Inflammatory macrophage treated with lipopolysaccharide for 4 hours (primary cell): Measurements from ENCODE around the gene P4HA2.

Experiments
- DNase-seq: peaks from one replicate; pipeline ENCODE4 v3.0.0-alpha.2; 2020

P4HA2 gene

DNA sequence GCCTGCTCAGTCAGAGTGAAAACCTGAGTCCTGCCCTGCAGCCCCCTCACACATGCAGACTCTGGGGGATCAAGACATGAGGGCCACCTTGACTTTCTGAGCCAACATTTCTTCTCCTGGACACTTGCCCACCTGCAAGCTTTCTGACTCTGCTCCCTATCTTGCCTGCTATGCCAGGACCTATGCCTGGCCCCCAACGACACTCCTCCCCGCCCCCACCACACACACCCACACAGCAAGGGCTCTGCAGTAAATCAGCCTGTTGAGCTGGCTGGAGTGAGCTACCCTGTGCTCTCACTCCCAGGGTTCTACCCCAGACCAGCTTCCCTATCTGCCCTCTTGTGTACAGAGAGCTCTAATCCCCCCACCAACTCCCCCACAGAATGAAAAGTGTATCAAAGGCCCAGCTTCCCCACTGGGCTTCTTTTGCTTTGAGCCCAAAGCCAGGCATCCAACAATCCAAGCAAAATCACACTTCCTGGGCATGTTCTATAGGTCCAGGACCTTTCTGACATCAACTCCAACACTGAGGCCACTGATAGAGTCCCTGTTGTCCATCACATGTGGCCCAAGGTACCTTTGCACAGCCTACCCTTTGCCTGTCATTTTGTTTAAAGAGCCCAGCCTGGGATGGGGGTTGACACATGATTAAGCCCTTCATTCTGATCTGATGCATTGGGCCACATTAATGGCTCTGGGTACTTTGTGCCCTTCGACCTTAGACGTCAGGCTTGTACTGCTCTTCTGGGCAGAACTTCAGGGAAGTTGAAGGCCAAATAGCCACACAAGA lies 37.1 kb upstream of the P4HA2 start:
- DNase-seq = no peak

DNA sequence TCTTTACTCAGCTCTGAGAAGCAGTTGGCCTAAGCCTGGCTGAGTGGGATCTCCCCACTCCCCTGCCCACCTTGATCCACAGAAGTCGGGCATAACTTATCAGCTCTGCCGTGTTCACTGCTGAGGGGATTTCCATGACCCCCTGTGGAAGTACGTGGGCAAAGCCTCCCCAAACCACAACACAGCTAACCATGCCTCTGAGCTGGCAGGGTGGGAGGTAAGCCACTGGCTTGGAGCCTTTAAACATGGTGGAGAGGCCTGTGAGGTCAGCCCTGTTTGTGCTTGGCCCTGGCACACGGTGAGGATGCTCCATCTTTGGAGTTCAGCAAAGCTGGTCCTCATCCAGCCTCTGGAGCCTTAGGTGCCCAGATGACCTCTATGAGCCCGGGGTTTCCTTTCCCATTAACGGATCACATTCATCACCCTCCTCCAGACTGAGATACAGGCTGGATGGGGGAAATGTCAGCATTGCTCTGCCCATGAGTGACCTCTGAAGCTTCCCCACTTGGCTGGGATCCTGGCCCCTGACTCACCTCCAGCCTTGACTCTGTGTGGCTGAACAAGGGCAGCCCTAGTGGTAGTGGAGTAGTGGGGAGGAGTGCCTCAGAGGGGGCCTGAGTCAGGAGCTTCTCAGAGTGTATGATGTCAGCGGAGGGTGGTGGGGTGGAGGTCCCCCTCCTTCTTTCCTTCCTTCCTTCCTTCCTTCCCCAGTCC lies 36.1 kb upstream of the P4HA2 start:
- peak; percentile 44 for DNase-seq

DNA sequence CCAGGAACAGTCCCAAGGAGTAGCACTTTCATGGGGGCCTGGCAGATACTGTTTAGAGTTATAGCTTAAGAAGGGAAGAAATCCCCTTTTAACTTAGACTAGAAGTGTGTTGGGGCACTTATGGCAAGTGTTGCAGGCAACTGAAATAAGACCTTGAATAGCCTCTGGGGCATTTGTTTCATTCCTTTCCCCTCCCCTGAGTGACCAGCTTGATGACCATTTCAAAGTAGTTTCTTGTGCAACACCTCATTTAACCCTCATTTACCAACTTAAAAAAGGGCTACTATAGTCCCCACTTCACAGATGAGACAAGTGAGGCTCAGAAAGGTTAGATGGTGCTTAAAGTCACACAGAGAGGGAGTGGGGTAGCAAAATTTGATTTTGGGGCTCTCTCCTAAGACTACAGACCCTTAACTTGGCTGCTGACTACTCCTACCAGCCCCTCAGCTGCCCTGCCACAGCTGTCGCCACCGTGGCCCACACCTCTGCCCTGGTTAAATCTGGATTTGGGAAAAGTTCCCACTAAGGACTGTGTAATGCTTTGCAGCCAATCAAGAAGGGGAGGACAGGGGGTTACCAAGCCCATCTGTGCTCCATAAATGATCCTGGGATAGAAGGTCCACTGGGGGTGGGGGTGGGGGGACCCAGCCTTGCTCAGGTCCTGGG lies 35.4 kb upstream of the P4HA2 start:
- DNase-seq = peak; percentile 8

DNA sequence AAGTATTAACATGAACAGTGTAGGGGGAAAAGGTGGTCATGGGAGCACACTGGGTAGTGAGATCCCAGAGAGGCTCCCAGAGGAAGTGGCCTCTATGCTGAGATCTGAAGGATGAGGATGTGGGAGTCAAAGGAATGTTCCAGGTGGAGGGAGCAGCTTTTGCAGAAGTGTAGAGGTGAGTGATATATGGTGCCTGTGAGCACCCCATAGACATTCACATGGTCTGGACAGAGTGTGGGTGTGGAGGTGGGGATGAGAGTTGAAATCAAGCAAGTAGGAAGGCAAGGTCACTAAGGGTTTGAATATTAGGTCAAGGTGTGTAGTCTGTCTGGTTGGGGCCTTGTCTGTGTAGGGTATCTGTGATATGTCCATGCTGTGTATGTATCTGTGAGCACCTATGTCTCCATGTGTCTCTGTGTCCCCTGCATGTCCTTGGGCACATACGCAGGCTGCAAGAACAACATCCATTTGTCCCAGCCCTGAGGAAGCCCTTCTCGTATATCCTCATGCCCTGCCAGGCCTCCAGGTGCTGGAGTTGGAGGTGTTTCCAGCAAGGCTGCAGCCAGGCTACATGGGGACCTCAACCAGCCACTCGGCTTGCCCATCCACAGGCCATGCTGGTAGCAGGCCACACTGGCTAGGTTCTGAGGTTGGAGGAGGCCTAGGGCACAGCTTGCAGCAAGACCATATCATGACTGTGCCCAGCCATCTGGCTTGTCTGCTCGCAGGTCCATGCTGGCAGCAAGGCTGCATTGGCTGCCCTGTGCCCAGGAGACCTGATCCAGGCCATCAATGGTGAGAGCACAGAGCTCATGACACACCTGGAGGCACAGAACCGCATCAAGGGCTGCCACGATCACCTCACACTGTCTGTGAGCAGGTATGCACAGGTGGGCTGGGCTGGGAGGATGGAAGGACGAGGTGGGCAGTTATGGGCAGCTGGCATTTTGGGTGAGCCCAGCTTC lies 34.5 kb upstream of the P4HA2 start:
- DNase-seq = no peak

DNA sequence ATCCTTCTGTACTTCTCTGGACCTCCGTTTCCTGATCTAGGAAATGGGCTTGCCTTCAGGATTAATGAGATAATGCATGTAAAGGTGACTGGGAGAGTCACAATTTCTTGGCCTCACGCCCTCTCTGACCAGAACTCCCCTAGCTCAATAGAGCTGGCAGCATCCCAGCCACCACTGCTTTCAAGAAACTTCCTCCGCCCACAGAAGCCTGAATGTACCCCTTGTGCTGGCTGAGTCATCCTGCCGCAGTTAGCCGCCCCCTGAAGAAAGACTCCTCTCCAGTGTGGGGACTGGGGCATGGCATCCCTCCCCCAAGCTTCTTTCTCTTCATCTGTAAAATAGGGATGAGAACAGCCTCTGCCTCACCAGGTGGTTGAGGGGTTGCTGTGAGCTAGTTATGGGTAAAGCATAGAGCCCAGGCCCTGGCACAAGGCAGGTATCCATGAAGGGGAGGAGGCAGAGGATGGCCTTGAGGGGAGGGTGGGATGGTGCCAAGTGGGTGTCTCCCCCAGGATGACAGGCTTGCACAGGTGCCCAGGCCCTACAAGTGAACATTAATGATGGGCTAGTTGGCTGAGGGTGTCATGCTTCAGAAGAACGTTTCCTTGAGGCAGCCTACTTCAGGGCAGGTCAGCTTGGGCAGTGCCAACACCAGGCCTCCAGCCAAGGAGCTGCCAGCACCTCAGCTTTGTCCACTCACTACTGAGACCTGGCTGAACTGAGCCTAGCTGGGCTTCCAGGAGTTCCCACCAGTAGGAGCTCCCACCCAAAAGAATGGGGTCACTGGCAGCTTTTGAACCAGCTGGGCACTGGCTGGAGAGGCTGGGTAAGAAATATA lies 33.3 kb upstream of the P4HA2 start:
- peak; percentile 84 for DNase-seq

DNA sequence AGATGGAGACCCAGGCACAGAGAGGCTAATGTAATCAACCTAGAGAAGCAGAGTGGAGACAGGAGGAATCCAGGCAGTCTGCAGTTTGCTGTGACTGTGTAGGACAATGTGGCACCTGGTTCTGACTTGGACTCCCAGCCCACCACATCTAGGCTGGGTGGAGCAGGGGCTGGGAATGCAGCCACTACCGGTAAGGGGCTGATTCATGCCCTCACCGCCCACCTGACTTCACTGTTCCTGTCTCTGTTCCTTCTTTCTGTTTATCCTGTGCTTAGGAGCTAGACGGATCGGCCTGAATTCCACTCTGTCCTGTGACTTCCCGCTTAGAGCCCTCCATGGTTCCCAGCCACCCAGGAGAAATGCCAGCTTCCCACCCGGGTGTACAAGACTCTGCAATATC lies 32.4 kb upstream of the P4HA2 start:
- peak; percentile 63 for DNase-seq

DNA sequence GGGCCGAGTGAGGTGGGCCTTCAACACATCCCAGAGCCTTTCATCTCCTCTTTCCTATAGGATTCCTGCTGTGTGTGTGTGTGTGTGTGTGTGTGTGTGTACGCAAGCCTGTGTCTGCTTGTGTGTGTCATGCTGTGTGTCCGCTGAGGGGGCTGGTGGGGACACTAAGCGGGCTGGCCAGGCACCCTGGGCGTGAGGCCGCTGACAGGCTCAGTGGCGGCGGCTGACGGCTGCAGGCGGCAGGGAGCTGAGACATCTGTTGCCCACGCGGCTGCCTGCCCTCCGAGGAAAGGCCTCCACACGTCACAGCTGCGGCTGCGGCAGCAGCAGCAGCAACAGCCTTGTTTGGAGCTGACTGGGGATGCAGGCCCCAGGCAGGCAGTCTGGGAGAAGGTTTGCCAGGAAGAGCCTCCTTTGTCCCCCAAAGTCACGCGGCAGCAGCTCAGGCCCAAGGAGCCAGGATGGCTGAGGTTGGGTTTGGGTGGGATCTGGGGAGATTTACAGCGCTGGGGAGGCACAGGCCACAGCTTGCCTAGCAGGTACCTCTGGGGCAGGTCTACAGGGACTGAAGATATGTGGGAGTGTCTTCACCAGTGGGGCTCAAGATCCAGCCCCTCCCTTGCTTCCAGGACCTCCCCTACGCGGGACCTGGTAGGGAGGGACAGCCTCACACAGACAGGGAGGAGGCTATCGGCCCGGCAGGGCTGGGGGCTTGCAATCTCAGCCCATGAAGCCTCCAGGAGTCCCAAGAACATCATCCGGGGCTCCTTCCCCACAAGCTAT lies 31.6 kb upstream of the P4HA2 start:
- no peak for DNase-seq

DNA sequence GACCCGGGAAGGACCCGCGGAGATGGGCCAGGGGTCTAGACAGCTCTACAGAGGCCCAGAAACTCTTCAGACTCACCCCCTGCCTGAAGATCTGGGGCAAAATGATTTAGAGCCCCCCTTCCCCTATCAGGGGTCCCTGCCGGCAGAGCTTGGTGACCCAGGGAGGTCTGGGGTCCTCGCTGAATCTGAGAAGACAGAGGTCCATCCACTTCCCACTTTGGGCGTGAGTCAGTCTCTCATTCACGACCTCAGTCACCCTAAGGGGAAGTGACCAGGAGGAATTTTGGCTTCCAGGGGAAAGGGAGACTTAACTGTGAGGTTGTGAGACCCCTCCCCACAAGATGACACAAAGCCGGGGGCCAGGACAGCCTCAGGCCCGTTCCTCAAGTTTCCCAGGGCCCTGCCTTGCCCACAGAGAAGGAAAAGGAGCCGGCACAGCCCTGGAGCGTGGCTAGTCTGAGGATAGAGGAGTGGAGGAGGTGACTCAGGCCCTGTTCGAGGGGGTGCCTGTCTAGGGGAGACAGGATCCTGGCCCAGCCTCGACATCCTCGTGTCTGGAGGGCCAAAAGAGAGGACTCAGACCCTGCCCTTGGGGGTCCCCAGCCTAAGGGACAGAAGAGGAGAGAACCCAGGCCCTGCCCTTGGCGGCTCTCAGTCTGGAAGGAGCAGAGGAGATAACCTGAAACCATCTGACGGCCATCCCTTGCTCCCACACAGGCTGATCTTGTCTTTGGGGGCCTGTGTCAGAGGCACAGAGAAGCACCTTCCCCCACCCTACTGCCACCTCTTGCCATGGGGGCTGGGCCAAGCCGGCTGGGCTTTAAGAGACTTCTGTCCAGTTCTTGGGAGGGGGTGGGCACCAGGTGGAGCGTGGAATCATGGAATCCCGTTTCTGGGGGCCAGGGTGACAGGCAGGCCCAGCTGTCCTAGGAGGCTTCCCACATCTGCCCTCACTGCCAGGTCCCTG lies 30.7 kb upstream of the P4HA2 start:
- DNase-seq = peak; percentile 70

DNA sequence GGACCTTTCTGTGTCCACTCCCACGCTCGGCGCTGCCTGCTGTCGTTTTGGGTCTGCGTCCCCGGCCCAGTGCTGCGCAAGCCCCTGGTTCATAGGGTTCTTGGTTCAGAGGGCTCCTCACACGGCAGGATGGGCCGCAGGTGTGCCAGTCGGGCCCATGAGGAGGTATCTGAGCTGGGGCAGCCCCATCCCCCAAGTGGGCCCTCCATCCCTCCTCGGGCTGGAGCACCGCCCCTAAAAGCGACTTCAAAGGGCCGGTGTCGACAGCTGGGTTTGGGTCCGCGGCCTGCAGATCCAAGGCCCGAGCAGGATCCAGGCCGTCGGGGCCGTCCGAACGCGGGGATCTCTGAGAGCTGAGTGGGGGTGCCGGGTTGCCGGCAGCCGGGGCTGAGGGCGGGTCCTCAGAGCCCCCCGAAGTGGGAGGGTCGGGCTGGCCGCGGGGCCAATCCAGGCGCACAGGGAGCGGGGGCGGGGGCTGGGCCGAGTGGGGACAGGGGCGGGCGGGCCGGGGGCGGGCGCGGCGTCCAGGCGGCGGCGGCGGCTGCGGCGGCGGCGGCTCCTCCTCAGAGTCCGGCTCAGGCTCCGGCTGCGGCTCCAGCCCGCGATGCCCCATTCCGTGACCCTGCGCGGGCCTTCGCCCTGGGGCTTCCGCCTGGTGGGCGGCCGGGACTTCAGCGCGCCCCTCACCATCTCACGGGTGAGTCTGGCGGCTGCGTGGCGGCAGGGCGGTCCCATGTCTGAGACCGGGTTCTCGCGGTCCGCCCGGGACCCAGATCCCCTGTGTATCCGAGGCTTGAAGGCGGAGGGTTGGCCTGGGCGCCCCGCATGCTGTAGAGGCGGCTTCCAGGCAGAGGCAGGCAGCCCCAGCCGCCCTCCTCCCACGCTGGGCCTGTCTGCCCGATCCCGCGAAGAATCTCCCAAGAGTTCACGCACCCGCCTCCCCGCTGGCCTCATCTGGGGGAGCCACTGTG lies 29.8 kb upstream of the P4HA2 start, which contains the start of gene PDLIM4:
TSS of gene PDLIM4 (plus strand) at position 566 of the 971 bp plus-strand sequence. CDS start at position 605, 39 bp downstream.
- DNase-seq = no peak

DNA sequence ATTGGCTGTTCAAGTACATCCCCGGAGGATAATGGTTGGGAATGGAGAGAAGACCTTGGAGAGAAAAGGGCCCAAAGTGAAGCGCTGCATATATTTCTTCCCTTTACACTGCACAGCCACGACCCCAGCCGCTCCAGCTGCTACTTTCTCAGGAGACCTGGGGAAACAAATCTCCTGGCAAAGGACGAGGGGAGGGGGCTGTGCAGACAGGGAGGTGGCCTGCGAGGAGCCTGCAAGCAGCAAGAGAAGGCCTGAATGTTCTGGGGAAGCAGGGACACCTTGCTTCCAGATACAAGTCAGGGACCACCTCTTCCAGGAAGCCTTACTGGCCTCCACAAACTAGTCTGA lies 29.1 kb upstream of the P4HA2 start:
- DNase-seq = no peak

DNA sequence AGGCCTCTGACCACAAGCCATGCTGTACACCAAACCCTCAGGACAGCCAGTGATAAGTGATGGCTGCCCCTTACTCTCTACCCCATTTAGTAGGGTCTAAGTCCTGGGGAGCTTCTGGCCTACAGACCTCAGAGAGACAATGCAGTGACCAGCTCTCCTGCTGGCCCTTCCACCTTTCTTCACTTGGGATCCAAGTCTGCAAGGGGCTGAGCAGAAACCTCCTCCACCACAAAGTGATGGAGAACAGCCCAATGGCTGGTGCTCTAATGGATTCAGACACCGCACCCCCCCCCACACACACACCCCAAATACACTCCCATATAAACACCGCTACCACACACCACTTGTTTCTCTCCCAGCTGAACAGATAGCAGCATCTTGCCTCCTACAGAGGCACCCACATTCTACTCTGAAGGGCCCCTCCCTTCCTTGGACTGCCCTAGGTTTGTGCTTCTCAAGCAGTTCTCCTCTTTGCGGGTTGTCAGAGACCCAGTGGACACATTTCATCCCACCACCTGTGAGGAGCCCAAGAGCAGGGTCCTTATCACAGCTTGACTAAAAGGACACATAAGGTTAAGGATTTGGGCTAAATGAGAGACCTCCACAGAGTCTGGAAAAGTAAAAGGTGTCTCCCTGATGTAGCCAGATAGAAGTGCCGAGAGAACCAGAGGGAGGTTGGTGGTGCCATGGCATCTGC lies 28.6 kb upstream of the P4HA2 start:
- DNase-seq = no peak

DNA sequence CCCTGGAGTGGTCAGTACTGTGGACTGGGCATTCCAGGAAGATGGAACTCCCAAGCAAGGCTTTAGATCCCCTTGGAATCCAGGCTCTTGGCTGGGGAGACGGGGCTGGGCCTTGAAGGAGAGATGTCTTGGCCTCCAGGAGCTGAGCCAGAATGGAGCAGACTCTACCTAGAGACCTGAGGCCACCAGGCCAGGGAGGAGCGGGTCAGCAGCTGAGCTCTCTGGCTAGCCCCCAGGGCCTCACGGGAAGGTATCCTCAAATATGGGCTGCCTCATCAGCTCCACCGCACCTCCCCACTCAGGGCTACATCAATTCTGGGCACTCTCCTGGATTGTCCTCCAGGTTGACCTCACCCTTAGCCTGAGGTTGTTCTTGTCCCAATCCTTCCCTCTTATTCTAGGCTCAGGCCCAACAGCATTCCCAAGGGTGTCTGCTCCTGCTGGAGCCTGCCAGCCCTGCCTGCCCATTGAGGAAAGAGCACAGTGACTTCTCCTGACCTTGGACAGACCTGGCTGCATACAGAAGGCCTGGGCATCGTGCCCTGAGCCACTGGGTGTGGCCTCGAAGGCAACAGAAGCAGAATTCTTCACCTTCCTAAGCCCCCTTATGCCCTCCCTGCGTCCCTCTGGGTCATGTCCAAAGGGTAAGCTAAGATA lies 26.8 kb upstream of the P4HA2 start:
- DNase-seq = no peak

DNA sequence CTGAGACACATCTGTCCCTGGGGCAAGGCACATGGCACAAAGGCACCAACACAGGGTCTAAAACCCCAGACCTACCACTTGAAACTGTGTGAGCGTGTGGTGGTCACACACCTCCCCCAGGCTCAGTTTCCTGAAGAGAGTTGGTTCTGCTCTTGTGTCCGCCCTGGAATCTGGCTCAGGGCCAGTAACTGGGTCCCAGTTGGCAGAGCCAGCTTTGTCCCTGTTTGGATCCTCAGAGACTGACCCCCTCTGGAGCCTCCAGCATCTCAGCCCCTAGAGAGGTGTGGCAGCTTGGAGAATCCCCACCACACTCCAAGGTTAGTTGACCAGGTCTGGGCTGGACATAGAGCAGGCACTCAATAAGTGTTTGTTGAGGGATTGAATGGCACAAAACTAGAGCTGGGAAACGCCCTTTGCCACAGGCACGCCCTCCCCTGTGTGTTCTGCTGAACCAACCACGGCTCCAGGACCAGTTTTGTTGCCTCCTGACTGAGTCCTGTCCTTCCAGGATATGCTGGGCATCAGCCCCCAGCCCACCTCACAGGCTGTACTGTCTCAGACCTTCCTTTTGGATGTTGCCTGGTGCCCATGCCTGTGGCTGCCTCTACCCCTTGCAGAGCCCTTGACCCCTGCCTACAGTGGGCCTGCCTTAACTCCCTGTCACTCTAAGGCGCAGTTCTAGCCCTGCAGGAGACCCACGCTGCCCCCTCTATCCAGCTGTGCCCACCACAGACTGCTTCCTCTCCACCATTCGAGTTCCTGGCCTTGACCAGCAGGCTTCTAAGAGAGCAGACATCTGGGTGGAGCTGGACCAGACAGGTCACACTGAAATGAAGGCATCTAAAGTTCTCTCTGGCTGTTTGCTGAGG lies 26.0 kb upstream of the P4HA2 start:
- no peak for DNase-seq

DNA sequence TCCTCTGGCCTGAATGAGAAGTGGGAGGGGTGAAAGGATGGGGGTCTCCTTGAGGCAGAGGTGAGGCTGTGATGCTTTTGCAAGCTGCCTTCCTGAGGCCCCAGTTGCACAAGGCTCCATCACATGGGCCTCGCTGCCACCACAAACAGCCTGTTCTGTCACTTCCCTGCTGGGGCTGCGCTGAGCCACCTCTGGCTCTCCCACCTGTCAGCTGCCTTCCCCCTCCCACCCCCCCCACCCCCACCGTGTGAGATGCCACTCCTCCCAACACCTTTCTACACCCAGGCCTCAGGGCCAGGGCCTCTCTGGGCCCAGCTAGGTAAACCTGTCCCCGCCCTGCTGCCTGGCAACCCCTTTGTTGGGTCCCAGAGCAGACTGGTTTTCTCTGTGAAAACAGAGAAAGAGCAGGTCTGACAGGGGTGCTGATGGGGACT lies 25.4 kb upstream of the P4HA2 start:
- no peak for DNase-seq

DNA sequence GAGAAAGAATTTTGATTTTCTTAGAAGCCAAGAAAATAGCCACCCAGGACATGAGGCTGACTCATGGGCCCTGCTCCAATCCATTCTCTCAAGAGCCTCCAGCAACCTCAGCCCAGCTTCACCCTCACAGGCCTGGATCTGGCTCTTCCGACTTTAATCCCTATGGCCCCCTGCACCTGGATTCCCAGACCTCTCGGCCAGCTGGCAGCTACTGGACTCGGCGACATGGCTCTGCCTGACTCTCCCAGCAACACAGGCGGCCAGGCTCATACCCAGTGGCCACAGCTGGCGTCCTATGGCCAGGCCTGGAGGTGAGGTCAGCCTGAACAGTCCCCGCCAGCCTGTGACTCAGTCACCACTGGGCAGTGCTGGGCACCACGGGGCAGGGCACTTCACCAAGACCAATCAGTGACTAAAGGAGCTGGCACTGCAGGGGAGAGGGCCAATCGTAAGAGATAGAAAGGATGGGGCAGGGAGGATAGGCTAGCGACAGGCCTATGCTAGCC lies 23.6 kb upstream of the P4HA2 start:
- DNase-seq = no peak

DNA sequence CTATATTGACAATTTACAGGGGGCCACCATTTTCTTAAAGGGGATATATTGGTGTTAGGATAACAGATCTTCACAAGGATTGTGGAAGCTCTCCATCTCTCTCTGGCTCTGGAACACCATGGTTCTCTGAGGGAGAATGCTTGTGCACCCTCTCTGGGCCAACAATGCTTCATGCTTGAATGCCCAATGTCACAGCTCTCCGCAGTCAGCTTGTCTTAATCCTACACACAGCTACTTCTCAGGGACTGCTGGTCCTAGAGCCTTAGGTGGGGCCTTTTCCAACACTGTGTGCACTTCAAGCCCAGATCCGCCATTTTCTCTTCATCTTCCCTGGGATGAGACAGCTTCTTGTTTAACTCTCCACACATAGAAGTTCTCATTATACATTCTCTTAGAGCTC lies 22.9 kb upstream of the P4HA2 start:
- no peak for DNase-seq
